GM18499 (cell line): ENCODE results near the gene SVOPL.
"Not testable (repeated sequence)": the region's sequence is repeated elsewhere in the genome, so short reads cannot be mapped to it uniquely, and the experiment has no call there.

Source experiments
- ATAC-seq: cut with Tn5 transposase; IDR thresholded peaks from one replicate; pipeline ENCODE4 v1.9.1; 2021; ENCODE audit warnings: moderate number of reproducible peaks; ENCODE audit not compliant: insufficient read depth, unreplicated experiment

SVOPL gene

DNA sequence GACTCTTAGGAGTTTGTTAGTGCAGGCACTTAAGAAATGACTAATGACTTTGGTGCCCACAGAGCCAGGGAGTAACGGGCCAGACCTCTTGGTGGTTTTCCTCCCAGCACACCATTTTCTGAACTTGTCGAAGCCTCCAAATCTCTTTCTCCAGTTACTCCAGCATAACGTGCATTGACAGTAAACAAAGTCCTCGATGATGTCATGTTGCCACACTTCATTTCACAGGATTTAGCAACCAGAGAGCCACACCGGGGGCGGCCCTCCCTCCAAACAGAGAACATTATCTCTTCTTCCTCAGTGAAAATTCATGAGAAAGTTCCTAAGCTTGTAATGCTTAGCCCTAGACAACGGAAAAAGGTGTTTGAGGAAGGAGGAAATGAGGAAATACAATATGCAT is 4.0 kb upstream of the SVOPL start:
- no peak for ATAC-seq

DNA sequence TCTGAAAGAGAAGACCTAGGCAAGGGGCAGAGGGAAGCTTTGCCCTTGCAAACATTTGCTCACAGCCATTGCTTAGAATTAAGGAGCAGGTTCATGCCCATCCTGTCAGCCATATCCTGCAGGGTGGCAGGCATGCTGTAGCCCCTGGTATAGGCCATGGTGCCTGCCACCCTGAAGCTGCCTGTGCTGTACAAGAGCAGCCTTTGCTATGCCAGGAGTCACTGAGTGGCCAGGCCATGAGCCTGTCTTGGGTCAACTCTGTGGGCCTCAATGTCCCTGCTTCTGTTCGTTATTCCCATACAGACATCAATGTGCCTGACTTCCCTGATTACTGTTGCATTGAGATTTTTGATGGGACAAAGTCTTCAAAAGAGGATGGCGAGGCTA is 368 bp upstream of the SVOPL start:
- no peak for ATAC-seq

DNA sequence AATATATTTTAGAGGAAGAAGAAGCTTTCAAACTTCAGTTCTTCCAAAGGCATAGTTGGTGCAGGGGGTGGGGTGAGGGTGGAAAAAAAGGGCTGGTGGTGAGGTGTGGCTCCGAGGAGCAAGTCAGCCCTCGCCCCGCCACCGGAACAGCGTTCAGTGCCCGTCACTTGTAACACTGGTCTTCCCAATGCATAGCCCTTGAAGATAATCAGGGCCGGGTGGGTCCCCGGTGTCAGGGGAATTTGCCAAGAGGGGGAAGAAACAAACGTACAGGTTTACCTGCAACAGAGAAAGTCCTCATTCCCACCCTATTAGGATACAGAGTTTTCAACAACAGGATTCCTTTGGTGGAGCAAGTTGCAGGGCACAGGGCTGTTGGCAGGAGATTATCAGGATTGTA is 1.5 kb downstream of the SVOPL start:
- no peak for ATAC-seq

DNA sequence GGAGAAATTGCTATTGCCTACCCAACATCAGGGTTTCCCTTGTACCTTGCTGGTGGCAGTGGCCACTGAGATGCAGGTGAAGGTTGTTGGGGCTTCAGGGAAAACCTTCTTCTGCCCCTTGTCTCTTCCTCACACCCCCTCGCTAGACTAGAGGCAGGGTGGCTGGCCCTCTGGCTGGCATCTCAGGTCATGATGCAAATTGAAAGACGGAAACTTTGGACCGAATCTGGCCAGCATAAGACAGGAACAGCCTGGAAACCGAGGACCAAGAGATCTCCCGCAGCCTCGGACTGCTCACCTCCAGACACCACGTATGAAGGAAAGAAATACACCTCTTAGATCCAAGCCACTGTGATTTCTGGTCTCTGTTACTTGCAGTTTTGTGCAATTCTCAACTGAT is 2.9 kb downstream of the SVOPL start:
- no peak for ATAC-seq

DNA sequence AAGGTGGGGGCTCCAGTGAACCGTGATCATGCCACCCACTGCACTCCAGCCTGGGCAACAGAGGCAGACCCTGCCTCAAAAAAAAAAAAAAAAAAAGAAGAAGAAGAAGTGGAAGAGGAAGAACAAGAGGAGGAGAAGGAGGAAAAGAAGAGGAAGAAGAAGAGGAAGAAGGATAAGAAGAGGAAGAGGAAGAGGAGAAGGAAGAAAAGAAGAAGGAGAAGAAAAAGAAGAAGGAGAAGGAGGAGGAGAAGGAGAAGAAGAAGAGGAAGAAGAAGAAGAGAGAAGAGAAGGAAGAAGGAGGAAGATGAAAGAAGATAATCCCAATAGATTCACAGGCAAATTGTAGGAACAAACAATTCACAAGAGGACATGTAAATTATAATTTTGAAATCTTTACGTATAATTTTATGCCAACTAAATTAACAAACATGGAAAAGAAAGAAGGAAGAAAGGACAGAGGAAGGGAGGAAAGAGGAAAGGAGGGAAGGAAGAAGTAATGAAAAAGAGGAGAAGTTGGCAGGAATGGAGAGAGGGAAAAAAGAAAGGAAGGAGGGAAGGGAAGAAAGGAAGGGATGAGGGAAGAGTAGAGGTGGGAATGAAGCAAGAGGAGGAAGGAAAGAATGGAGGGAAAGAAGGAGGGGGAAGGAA is 3.5 kb downstream of the SVOPL start:
- no peak for ATAC-seq

DNA sequence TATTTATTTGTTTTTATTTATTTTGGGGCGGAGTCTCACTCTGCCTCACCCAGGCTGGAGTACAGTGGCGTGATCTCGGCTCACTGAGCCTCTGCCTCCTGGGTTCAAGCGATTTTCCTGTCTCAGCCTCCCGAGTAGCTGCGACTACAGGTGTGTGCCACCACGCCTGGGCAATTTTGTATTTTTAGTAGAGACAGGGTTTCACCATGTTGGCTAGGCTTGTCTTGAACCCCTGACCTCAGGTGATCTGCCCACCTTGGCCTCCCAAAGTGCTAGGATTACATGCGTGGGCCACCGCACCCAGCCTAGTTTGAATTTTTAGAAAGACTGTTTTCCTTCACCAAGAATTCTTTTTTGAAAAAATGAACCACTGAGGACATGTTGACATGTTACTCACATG is 5.4 kb downstream of the SVOPL start:
- not testable (repeated sequence) for ATAC-seq

DNA sequence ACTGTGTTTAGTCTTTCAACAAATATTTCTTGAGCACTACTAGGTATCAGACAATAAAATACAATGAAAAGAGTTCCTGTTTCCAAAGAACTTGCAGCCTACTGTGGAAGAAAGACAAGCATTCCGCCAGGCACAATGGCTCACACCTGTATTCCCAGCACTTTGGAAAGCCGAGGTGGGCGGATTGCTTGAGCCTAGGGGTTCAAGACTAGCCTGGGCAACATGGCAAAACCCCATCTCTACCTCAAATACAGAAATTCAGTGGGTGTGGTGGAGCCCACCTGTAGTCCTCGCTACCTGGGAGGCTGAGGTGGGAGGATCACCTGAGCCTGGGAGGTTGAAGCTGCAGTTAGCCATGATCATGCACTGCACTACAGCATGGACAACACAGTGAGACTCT is 6.1 kb downstream of the SVOPL start:
- ATAC-seq, result no peak

DNA sequence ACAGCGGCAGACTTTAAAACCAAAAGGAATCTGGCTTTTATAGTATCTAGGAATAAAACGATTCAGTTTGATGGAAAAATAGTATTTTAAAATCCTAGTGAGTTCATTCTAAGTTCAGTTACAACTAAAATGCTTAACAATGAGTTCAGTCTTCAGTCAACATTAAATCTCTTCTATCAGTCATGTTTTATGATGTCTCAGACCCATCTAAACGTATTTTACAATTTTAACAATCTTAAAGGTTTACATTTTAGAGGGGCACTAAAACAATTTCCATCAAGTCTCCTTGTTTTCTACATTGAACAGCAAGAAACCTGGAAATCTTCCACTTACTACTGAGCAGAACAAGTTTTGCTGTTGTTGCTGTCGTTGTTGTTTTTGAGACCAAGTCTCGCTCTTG is 10.0 kb downstream of the SVOPL start:
- ATAC-seq, result no peak

DNA sequence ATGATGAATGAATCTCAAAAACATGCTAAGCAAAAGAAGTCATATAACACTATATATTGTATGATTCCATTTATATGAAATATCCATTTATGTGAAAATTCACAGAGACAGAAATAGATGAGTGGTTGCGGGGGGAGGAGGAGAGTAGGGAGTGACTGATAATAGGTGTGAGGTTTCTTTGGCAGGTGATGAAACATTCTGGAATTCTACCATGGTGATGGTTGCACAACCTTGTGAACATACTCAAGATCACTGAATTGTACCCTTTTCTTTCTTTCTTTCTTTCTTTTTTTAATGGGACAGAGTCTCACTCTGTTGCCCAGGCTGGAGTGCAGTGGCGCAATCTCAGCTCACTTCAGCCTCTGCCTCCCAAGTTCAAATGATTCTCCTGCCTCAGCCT is 10.7 kb downstream of the SVOPL start:
- ATAC-seq, result no peak

DNA sequence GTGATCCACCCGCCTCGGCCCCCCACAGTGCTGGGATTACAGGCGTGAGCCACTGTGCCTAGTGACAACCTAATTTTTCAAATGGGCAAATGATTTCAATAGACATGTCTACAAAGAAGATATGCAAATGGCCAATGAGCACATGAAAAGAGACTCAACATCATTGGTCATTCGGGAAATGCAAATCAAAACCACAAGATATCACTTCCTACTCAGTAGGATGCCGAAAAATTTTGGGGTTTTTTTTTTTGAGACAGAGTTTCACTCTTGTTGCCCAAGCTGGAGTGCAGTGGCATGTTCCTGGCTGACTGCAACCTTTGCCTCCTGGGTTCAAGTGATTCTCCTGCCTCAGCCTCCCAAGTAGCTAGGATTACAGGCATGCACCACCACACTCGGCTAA is 13.1 kb downstream of the SVOPL start:
- not testable (repeated sequence) for ATAC-seq

DNA sequence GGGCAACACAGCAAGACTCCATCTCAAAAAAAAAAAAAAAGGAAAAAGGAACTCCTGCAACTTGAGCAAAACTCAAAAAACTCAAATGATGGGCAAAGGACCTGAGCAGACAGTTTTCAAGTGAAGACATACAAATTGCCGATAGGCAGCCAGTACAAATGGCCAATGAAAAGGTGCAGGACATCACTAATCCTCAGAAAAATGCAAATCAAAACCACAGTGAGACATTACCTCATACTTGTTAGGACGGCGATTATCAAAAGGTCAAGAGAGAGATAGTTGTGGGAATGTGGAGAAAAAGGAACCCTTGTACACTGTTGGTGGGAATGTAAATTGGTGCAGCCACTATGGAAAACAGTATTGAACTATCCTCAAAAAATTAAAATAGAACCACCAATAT is 16.8 kb downstream of the SVOPL start:
- ATAC-seq, result no peak

DNA sequence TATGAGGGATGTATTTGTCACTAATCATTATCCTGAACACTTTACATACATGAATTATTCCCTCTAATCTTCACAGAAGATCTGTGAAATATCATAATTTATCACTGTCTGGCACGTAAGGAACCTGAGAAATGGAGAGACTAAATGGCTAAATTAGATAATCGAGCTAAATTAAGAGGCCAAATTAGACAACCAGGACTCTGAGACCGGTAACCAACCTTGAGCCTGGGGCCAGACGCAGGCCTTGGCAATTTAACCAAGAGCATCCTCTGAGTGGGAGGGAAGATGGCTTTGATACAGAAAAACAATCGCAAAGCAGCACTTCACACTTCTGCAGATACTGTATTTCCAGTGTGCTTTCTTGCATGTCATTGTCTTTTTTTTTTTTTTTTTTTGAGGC is 21.4 kb downstream of the SVOPL start:
- ATAC-seq, result no peak

DNA sequence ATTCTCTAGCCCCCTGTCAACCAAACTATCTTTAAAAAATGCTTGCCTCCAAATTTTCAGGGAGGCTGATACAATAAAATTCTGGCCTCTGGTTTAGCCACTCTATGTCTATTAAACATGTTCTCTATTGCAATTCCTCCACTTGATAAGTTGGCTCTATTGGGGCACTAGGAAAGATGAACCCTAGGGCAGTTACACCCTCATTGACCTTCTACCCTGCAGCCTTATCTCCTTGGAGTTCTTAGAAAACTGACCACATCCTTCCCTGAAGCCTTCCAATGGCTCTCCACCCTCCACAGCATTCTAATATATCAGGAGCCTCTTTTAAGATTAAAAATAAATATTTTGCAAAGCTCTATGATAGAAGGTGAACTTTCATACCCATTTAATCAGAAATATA is 30.6 kb downstream of the SVOPL start:
- no peak for ATAC-seq

DNA sequence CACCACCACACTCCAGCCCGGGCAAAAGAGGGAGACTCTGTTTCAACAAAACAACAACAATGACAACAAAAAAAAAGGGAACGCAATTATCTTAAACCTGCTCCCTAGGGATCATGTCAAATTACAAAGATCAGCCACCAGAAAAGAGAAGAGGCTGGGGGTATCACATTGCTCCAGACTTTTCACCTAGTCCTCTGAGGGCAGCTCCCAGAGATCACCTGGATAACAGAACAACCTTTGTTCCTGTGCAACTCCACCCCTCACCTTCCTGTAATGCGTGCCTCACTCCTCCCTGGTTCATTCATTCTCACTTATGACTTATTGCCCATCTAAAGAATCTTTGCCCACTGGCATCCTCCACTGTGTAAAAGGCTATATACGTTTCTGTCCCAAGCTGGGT is 31.8 kb downstream of the SVOPL start:
- no peak for ATAC-seq

DNA sequence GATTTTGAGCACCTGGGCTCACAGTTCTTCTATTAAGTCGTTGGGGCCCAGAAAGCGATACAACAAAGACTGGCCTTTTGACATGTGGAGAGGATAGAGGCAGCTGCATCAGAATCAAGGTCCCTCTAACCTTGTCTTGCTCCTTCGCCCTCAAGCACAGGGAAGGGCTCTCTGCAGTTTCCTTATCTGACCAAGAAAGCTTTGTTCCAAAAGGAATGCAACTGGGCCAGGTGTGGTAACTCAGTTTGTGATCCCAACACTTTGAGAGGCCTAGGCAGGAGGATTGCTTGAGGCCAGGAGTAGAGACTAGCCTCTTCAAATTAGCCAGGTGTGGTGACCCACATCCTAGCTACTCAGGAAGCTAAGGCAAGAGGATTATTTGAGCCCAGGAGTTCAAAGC is 32.2 kb downstream of the SVOPL start:
- no peak for ATAC-seq

DNA sequence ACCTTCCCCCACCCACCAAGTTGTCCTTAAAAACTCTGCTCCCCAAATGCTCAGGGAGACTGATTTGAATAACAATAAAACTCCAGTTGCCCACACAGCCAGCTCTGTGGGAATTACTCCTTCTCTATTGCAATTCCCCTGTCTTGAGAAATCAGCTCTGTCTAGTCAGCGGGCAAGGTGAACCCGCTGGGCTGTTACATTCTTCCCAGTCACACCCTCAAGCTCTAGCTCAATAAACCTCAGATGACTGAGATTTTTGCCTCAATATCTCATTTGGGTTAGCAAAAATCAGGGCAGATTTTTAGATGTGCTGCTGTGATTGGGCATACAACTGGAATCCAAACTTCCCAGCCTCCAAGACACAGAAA is 32.9 kb downstream of the SVOPL start:
- no peak for ATAC-seq

DNA sequence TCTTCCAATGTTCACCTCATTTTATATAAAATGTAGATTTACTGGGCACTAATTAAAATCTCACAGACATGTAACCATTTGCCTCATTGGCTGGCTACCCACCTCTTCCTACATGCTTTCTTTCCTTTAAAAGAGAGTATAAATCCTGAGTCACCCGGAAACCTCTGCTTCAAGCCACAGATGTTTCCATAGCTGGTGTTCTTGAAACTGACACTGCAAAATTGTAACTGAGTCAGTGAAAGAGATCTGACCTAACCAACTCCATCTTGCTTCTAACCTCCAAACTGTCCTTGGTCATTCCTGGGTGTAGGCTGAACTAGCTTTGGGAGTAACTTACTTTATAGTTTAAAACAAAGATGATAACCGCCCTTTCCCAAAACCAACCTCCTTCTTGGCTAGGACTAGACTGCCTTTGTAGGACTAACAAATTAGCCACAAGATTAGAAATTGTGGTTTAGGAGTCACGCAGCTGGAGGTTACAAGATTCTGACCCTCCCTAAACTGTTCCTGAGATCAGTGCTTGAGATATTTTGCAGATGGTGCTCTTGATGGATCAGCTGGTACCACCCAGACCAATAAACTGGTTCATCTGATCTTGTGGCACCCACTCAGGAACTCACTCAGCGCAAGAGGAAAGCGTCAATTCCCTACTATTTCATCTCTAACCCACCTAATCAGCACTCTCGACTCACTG is 33.5 kb downstream of the SVOPL start:
- no peak for ATAC-seq

DNA sequence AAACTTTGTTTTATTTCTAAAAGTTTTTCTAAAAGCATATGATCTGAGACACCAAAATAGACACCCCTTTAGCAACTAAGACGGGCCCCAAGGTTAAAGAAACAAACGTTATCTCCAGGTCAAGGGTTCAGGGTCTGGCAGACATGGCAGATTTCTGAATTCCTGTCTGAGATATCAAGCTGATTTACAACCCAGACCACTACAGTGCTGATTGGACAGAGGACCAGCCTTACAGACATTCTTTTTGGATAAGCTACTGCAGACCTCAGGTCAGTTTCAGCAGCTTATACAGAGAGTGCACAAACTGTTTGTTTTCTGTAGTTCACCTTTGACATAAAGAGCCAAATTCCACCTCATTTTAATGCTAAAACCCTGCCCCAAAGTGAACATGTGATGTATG is 34.8 kb downstream of the SVOPL start:
- ATAC-seq, result no peak

DNA sequence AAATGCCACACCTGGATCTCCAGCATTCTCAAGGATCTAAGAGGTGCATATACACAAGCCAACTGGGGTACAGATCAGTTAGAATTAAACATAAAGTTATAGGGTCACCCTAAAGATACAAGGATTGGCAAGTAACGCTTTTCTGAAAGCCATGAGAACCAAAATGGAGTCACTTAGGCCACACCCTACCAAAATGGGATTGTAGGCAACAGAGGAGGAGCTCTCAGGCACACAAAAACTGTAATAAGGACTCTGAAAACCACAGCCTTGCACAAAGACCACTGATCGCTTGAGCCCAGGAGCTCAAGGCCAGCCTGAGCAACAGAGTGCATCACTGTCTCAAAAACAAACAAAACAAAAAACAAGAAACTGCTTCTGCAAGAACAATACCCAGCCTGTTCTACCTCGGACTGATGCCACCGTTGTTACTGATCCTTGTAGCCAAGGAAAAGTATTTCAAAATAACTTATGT is 35.5 kb downstream of the SVOPL start:
- no peak for ATAC-seq

DNA sequence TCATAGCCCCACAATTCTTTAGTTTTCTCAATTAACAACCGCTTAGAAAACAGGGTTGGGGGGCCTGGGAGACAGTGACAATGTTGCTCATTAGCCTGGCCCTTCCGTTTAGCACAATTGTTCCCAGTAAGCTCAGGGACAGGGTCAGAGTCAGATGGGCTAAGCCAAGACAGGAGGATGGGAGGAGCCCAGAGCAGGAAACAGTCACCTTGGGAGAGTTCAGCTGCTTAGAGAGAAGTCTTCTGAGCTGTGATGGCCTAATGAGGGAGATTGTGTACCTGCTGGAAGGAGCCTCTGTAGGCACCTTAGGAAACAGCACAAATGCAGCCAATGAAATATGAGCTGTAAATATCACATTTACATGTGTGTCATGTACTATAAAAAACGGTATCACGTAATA is 35.9 kb downstream of the SVOPL start:
- no peak for ATAC-seq

DNA sequence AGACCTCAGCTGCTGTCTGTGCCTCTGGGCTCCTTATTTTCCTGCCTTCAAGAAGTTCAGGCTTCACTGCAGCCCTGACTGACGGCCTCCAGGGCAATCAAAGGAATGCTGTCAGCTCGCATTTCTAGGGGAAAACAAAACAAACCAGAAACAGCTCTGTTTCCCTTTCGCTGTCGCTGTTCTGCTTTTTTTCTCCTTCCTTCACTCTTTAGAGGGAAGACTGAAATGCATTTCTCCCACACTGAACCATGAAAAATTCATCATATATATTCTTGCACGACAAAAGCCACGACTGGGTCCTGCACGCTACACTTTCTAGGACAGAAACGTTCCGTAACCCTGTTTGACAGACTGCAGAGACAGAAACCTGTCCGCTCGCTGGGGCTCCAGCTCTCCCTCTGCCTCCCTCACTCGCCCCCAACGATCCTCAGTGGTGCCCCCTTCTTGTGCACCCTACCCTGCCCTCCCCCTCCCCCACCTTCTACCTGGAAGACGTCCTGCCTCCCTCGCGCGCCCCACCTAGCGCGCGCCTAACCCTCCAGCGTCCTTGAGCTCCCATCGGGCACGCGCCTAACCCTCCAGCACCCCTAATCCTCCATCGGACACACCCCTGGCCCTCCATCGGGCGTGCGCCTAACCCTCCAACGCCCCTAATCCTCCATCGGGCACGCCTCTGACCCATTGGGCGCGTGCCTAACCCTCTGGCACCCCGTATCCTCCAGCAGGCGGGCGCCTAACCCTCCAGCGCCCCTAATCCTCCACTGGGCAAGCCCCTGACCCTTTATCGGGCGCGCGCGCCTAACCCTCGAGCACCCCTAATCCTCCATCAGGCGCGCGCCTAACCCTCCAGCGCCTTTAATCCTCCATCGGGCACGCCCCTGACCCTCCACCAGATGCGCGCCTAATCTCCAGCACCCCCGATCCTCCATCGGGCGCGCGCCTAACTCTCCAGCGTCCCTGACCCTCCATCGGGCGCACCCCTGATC is 37.1 kb downstream of the SVOPL start:
- no peak for ATAC-seq
